DMS114 treated with DMSO at 0.1 percent for 48 hours (cell line): ENCODE results near the gene BPTF.
"Not testable (repeated sequence)": the region's sequence is repeated elsewhere in the genome, so short reads cannot be mapped to it uniquely, and the experiment has no call there.

ENCODE experiments used
- DNase-seq: peaks from one replicate; lab custom pipeline; 2025; ENCODE audit not compliant: unreplicated experiment; lab: John Stamatoyannopoulos, UW

BPTF gene

DNA sequence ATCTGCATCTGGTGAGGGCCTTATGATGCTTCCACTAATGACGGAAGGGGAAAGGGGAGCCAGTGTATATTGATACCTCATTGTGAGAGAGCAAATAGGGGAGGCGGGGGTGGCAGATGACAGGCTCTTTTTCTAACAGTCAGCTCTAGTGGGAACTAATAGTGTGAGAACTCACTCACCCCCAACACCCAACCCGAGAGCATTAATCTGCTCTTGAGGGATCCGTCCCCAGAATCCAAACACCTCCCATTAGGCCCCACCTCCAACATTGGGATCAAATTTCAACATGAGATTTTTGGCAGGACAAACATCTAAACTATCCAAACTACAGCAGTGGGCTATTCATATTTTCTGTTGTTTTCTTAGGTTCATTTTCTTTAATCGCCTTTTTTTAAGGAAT, 54.4 kb downstream of the BPTF start:
- no peak for DNase-seq

DNA sequence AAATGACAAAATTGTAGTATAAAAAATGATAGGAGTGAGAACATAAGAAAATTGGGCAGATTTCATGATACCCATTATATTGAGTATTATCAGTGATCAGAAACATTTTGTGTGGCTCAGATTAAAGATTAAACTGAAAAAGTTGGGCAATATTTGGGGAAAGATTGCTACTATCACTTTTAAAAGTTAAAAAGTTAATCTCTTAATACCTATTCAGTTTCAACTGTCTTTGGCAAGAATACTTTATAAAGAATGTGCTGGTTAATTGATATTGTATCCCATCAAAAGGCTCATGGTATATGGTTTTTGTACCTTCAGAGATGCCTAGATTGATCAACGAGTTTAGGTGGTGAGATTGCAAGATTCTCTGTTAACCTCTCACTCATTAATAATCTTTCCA, 55.8 kb downstream of the BPTF start:
- DNase-seq: no peak

DNA sequence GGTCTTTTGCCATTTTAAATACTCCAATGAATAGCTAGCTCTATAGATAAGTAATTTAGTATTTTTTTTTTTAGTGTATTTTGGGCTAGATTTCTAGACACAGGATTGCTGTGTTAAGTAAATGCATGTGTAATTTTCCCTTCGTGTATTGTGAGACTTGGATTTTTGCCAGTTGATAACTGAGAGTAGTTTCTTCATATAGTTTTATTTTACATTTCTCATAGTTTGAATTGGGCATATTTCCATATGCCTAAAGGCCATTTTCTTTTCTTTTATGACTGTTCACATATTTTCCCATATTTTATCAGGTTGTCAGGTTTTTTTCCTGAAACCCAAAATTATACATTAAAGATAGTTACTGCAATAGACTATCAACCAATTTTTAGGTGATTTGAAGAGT, 59.4 kb downstream of the BPTF start:
- DNase-seq: no peak

DNA sequence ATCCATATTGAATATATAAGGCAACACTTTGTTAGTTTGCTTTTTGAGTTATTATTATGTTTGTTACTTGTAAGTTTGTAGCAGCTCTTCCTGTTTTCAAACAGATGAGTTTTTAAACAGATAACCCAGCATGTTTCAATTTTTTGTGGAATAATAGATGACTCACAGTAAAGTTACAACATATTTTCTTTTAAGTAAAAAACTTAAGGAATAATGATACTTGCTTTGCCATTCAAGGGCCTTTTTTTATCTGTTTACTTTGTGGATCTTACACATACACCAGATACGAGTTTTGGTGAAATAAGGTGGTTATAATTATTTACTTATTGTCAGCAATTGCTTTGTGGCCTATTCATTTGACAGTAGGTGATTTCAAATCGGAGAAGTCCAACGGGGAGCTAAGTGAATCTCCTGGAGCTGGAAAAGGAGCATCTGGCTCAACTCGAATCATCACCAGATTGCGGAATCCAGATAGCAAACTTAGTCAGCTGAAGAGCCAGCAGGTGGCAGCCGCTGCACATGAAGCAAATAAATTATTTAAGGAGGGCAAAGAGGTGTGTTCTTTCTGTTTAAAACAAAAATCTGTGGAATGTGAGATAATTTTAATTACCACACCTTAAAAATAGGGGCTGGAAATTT, 66.3 kb downstream of the BPTF start:
- no peak for DNase-seq

DNA sequence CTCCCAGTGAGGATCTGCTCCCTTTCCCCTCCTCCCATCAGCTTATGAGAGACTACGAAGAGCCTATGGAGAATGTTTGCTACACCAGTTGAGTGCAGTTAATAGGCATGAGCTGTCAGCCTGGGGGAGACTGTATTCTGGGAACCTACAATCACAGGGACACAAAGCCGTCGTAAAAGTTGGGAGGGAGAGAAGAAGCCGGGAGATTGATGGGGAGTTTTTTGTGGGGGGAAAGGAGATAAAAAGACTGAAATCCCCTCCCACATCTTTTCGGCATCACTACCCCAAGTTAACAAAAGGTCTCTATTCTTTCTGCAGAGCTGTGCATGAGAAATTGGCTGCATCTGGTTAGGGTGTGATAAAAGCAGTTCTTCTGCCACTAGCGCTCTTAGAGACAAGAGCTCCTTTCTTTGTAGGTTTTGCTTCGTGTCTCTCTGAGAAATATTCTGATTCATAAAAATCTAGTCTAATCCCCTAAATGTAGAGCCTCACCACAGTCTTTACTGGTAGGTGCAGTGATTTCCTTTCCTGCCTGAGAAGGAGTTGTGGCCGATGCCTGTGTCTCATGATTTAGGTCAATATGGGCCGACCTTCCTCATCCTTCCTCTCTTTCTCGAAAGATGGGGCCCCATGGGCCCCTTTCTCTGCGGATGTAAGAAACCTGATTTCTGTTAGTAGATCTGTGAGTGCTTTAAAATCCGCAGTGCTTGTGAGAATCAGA, 77.4 kb downstream of the BPTF start:
- DNase-seq: no peak

DNA sequence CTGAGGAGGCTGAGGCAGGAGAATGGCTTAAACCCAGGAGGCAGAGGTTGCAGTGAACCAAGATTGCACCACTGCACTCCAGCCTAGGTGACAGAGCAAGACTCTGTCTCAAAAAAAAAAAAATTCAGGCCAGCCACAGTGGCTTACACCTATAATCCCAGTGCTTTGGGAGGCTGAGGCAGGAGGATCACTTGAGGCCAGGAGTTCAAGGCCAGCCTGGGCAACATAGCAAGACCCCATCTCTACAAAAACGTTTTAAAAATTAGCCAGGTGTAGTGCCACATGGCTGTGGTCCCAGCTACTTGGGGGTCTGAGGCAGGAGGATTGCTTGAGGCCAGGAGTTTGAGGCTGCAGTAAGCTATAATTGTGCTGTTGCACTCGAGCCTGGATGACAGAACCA, 80.0 kb downstream of the BPTF start:
- not testable (repeated sequence) for DNase-seq

DNA sequence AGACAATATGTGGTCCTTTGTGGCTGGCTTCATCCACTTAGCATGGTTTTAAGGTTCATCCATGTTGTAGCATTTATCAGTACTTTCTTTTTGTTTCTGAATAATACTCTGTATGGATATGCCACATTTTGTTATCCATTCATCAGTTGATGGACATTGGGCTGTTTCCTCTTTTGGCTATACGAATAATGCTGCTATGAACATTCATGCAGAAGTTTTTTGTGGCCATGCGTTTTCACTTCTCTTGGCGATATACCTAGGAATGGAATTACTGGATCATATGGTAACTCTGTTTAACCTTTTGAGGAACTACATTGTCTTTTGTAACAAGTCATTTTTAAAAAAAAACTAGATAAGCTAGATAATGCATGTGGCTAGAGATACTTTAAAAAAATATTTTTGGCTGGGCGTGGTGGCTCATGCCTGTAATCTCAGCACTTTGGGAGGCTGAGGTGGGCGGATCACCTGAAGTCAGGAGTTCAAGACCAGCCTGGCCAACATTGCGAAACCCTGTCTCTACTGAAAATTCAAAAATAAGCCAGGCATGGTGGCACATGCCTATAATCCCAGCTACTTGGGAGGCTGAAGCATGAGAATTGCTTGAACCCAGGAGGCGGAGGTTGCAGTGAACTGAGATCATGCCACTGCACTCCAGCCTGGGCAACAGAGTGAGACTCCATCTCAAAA, 85.0 kb downstream of the BPTF start:
- DNase-seq: not testable (repeated sequence)

DNA sequence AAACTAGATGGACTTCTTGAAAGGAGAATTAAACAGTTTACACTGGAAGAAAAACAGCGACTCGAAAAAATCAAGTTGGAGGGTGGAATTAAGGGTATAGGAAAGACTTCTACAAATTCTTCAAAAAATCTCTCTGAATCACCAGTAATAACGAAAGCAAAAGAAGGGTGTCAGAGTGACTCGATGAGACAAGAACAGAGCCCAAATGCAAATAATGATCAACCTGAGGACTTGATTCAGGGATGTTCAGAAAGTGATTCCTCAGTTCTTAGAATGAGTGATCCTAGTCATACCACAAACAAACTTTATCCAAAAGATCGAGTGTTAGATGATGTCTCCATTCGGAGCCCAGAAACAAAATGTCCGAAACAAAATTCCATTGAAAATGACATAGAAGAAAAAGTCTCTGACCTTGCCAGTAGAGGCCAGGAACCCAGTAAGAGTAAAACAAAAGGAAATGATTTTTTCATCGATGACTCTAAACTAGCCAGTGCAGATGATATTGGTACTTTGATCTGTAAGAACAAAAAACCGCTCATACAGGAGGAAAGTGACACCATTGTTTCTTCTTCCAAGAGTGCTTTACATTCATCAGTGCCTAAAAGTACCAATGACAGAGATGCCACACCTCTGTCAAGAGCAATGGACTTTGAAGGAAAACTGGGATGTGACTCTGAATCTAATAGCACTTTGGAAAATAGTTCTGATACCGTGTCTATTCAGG, 85.9 kb downstream of the BPTF start:
- no peak for DNase-seq

DNA sequence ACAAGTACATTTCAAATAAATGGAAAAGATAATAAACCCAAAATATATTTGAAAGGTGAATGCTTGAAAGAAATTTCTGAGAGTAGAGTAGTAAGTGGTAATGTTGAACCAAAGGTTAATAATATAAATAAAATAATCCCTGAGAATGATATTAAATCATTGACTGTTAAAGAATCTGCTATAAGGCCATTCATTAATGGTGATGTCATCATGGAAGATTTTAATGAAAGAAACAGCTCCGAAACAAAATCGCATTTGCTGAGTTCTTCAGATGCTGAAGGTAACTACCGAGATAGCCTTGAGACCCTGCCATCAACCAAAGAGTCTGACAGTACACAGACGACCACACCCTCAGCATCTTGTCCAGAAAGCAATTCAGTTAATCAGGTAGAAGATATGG, 86.8 kb downstream of the BPTF start:
- no peak for DNase-seq

DNA sequence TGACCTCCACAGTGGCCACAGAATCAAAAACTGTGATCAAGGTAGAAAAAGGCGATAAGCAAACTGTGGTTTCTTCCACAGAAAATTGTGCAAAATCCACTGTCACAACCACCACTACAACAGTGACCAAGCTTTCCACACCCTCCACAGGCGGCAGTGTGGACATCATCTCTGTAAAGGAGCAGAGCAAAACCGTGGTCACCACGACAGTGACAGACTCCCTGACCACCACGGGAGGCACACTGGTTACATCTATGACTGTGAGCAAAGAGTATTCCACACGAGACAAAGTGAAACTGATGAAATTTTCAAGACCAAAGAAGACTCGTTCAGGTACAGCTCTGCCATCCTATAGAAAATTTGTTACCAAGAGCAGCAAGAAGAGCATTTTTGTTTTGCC, 87.4 kb downstream of the BPTF start:
- no peak for DNase-seq

DNA sequence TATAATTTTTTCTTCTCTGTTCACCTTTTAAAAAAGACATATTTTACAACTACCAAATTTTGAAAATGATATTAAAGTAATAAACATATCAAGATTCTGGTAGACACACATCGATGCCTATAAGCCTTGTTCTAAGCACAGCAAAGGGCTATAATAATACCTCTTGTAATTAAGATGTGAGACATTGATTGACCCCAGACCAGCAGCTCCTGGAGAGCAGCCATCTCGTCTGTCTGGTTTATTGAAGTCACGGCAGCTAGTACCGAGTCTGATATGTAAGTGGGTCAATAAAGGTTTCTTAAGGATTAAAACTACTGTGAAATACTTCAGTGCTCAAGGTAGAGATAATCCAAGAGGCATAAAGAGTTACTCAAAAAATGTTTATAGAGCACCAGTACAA, 94.9 kb downstream of the BPTF start:
- no peak for DNase-seq

DNA sequence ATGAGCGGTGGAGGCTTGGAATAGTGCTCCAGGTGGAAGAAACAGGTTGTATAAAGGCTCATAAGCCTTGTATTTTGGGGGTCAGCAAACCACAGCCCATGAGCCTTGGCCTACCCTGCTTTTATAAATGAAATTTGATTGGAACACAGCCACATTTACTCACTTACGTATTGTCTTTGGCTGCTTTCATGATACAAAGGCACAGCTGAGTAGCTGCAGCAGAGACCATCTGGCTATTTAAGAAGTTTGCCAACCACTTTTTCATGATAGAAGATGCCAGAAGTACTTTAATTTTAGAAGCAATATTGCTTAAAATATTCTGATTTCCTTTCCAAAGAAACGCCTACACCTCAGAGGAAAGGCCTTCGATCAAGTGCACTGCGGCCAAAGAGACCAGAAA, 97.2 kb downstream of the BPTF start:
- no peak for DNase-seq

DNA sequence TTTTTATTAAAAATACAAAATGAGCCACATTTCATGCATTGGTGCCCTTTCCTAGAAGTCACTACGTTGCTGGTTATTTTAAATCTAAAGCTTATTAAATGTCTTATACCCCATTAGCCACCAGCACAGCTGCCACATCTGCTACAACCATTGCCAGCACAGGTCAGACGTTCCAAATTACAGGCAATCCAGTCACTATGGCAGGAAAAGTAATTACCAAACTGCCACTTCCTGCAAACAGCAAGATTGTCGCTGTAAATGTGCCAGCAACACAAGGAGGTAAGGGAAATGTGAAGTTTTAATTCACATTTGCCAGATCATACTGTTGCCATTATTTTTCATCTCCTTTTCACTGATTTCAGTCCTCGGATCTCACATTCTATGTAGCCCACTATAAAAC, 103.5 kb downstream of the BPTF start:
- DNase-seq: not testable (repeated sequence)

DNA sequence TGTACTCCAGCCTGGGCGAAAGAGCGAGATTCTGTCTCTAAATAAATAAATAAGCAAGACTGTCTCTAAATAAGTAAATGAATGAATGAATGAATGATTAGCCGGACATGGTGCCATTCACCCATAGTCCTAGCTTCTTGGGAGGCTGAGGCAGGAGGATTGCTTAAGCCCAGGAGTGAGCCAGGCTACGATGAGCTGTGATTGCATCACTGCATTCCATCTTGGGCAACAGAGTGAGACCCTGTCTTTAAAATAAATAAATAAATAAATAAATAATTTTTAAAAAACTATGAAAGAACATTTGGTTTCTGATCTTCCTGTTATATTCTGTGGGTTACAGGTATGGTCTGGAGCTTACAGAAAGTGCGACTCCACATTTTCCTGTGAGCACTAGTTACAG, 105.9 kb downstream of the BPTF start:
- no peak for DNase-seq

DNA sequence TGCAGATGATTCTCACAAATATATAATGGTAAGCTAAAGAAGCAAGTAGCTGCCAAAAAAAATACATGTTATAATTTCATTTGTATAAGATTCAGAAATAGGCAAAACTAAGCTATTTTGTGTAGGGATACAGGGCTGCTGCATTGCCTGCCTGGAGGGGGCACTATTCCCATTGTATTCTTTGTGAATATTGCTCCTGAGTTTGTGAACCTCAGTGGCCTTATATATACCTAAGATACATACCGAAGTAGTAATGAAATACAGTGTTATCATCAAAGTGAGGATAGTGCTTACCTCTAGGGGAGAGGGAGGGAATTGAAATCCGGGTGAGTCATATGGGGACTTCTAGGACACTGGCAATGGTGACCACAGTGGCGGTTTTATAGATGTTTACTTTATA, 117.5 kb downstream of the BPTF start:
- DNase-seq: no peak

DNA sequence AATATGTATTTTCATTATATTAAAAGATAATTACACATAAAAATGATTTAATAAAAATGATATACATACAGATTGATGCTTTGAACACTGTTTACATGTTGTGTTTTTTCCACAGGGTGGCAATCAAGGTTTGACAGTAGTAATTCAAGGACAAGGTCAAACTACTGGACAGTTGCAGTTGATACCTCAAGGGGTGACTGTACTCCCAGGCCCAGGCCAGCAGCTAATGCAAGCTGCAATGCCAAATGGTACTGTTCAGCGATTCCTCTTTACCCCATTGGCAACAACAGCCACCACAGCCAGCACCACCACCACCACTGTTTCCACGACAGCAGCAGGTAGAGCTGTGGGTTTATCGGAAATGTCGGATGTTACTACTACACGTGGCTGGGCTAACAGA, 118.7 kb downstream of the BPTF start:
- DNase-seq: no peak

DNA sequence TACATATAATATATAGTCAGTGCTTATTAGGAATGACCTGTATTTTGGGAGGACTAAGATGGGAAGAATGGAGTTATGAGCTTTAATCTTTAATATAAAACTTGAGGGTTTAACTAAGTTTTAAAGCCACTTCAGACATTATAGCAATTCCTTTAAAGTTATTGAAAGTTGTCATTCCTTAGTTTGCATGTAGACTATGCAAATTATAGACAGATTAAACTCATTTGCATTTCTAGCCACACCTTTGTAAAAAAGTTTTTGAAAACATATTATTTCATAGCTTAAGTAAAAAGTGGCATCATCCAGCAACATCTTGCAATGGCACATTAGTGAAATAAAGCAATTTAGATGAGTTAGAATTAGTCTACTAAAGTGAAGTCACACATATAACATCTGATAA, 121.2 kb downstream of the BPTF start:
- DNase-seq: no peak

DNA sequence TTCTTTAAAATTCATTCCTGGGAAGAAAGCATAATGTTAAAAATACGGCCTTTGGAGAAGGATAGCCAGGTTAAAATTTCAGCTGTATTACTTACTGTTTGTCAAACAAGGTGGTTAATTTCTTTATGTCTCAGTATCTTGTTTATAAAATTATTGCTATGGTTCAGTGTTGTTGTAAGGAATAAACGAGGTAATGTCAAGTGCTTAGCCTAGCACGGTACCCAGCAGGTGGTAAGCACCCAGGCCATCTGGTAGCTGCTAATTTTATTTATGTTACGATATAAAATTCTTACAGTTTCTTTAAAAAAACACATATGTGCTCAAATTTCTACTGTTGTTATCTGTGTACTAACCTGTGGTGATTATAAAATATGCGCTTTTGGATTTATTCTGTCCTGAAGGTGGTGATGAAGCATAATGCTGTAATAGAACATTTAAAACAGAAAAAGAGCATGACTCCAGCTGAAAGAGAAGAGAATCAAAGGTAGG, 122.1 kb downstream of the BPTF start:
- no peak for DNase-seq

DNA sequence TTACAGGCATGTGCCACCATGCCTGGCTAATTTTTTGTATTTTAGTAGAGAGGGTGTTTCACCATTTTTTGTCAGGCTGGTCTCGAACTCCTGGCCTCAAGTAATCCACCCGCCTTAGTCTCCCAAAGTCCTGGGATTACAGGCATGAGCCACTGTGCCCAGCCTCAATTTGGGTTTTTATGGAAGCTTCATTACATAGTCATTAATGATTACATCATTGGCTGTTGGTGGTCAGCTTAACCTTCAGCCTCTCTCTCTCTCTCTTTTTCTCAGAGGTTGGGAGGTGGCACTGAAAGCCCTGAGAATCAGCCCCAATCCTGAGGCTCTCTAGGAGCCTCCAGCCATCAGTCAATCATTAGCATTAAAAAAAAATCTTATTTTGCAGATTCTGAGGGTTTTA, 125.6 kb downstream of the BPTF start:
- no peak for DNase-seq

DNA sequence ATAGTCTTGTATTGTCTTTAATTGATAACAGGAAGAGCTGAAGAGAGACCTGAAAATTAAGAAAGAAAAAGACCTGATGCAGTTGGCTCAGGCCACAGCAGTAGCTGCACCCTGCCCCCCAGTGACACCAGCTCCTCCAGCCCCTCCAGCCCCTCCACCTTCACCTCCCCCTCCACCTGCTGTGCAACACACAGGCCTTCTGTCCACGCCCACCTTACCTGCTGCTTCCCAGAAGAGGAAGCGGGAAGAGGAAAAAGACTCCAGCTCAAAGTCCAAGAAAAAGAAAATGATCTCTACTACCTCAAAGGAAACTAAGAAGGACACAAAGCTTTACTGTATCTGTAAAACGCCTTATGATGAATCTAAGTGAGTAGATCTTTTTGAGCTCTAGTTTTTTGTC, 134.2 kb downstream of the BPTF start:
- no peak for DNase-seq

DNA sequence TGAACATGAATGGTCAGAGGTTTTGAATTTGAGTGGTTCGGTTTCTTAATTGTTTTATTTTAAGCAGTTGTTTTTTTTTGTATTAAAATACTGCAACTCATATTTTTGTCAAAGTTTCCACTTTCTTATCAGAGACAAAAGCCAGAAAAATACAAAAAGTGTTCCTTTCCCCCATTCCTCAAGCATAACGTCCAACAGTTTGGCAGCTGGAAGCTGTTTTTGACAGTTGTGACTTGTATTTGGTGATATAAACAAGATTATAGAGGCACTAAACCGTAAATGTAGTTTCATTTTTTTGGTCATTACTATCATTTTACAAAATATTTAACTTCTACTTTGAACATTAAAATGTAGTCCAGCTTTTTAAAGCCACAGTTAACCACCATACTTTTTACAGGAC, 135.0 kb downstream of the BPTF start:
- not testable (repeated sequence) for DNase-seq

DNA sequence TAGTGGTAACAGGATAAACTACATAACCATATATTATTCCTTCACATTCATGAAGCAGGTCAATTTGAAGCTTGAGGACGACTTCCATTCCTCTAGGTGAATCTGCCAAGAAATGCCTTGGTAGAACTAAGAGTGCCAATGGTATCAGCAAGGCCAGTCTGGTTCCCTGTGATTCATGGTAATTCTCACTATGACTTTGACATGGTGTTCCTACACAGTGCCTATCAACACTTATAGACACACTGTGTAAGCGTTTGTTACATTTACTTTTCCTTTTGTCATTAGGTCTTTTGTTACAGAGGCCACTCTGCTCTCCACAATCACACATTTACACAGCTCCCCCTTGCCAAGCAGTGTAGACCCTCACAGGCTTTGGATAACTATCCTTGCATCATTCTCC, 136.9 kb downstream of the BPTF start:
- DNase-seq: not testable (repeated sequence)
